Amniotic epithelial cell (primary cell): ENCODE measurements around the gene TLR4.

Experiments
- DNase-seq: peaks from one replicate; pipeline ENCODE4 v3.0.0-alpha.2; 2010; ENCODE audit warnings: low read depth

Gene TLR4

GRCh38 chr9:117715411-117715989 lies 11.3 kb downstream of the TLR4 start:
- no peak for DNase-seq

- no peak for DNase-seq
Observed at GRCh38 chr9:117718085-117718484, 13.9 kb downstream of the TLR4 start.

GRCh38 chr9:117718701-117719100 lies 14.5 kb downstream of the TLR4 start:
- DNase-seq = no peak

- no peak for DNase-seq
Observed at GRCh38 chr9:117719161-117719920, 15.1 kb downstream of the TLR4 start.

- DNase-seq = no peak
Observed at GRCh38 chr9:117720066-117720465, 15.9 kb downstream of the TLR4 start.

- no peak for DNase-seq
Observed at GRCh38 chr9:117720555-117720954, 16.4 kb downstream of the TLR4 start.

- DNase-seq = no peak
Observed at GRCh38 chr9:117720987-117721386, 16.8 kb downstream of the TLR4 start.

- no peak for DNase-seq
Observed at GRCh38 chr9:117722108-117722761, 18.0 kb downstream of the TLR4 start.

GRCh38 chr9:117723986-117724625 lies 19.9 kb downstream of the TLR4 start:
- DNase-seq = no peak

GRCh38 chr9:117725426-117725887 lies 21.3 kb downstream of the TLR4 start:
- peak; percentile 12 for DNase-seq

- DNase-seq = no peak
Observed at GRCh38 chr9:117729375-117729774, 25.2 kb downstream of the TLR4 start.

GRCh38 chr9:117732494-117732893 lies 28.3 kb downstream of the TLR4 start:
- no peak for DNase-seq

GRCh38 chr9:117733465-117733864 lies 29.3 kb downstream of the TLR4 start:
- no peak for DNase-seq

GRCh38 chr9:117734082-117734481 lies 29.9 kb downstream of the TLR4 start:
- DNase-seq = no peak

GRCh38 chr9:117734523-117735314 lies 30.5 kb downstream of the TLR4 start:
- peak; percentile 12 for DNase-seq

GRCh38 chr9:117737721-117738226 lies 33.6 kb downstream of the TLR4 start:
- DNase-seq = no peak

GRCh38 chr9:117739206-117739605 lies 35.0 kb downstream of the TLR4 start:
- no peak for DNase-seq

GRCh38 chr9:117739624-117740347 lies 35.6 kb downstream of the TLR4 start:
- DNase-seq = no peak

- DNase-seq = no peak
Observed at GRCh38 chr9:117742131-117742530, 37.9 kb downstream of the TLR4 start.

- no peak for DNase-seq
Observed at GRCh38 chr9:117744369-117744768, 40.2 kb downstream of the TLR4 start.

GRCh38 chr9:117744856-117745389 lies 40.7 kb downstream of the TLR4 start:
- DNase-seq = no peak
